GM19099 (cell line): Measurements from ENCODE around the gene OSBPL5.

ENCODE experiments used
- POLR2A ChIP-seq: IDR thresholded peaks from 3 replicates; pipeline ENCODE4 v1.6.1; 2011; ENCODE audit warnings: low read depth; ENCODE audit not compliant: insufficient read length; ENCODE audit errors: extremely low read depth

OSBPL5 gene

DNA sequence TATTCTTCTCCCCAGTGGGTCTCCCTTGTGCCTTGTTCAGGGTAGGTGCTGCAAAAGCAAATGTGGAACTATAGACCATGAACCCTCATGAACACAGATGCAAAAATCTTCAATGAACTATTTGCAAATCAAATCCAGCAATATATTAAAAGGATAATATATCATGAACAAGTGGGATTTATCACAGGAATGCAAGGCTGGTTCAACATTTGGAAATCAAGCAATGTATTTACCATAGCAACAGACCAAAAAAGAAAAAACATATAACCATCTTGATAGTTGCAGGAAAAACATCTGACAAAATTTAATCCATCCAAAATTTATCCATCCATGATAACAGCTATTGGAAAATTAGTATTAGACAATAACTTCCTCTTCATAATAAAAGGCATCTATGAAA lies 11.4 kb upstream of the OSBPL5 start:
- no peak for TF ChIP-seq POLR2A

DNA sequence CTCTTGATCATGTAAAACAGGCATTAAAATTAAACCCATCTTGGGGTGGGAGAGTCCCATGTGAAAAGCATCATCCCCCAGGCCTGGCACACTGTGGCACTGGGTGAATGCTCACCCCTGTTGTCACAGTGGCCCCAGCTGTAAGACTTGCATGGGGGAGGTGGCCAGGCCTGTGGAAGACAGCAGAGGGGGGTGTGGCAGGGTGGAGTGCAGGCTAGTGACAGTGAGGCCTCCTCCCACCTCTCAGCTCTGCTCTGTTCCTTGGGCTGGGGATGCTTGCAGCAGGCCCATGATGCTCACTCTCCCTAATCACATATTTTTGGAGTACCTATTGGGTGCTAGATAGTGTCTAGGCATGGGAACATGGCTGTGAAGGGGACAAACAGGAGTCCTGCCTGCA lies 10.1 kb upstream of the OSBPL5 start:
- no peak for TF ChIP-seq POLR2A

DNA sequence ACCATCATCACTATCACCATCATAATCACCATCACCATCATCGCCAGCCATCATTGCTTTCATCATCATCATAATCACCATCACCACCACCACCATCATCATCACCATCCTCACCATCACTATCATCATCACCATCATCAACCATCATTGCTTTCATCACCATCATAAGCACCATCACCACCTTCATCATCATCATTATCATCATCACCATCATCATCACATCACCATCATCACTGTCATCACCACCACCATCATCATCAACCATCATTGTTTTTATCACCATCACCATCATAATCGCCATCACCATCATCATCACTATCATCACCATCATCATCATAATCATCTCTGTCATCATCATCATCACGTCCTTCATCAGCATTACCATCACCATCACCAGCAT lies 9.3 kb upstream of the OSBPL5 start:
- no peak for TF ChIP-seq POLR2A

DNA sequence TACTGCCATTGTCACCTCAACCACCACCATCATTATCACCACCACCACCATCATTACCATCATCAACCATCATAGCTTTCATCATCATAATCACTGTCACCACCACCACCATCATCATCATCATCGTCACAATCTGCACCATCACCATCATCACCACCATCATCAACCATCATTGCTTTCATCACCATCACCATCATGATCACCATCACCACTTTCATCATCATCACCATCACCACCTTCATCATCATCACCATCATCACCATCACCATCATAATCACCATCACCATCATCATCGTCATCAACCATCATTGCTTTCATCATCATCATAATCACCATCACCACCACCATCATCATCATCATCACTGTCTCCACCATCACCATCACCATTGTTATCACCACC lies 8.7 kb upstream of the OSBPL5 start:
- TF ChIP-seq POLR2A: no peak

DNA sequence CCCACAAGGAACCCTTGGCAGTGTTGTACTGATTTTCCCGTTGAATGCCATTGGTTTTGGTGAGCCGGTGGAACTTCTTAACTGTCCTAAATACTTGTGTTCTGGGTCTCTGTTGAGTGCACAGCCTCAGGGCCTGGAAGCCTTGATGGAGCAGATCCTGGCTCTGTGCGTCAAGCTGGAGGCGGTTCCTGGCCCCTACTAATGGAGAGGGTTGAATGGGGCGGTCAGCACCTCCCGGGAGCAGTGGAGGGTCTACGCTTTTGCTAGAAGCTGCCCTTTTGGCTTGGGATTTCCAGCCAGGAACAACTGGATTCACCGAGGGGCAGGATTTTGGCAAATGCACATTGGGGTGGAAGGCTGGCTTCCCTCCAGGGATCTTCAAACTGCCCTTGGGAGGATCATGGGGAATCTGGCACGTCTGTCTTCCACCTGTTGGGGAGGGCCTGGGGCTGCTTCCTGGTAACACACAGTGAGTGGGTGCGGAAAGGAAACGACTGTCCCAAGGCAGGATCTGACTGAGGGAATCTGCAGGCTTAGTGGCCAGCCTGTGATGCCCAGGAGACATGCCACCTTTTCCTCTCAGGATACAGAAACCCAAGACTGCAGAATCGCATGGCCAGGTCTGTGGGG lies 6.9 kb upstream of the OSBPL5 start:
- no peak for TF ChIP-seq POLR2A

DNA sequence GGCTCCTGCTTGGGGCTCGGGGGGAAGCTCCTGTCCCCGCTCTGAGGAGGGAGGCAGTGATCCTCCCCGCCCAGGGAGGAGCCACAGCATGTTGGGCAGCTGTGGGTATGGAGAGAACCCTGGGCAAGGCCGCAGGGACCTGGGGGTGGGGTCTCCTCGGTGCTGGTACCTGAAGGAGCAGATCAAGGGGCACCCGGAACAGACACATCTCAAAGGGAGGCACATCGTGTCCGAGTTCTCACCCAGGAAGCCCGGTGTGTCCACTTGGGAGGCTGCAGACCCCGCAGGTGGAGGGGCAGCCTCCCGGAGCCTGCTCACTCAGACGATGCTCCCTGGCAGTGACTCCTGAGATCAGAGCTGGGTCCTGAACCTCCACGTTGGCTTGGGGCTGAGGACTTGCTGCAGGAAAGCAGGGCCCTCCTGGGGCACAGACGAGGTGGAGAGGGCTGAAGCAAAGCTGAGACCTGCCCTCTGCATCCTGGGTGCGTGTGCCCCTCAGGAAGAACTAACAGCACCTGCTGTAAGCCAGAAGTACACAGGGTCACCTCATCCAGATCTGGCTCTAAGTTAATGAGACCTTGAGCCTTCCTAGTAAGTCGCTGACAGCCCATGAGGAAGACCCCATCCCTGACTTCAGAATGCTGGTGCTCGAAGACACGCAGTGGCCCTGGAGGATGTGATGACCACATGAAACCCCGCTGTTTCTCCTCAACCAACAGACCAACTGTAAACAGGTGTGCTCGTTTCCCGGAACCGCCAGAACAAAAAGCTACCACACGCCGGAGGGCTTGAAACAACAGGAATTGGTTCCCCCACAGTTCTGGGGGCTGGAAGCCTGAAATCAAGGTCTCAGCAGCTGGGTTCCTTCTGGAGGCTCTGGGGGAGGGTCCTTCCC lies 5.9 kb upstream of the OSBPL5 start:
- no peak for TF ChIP-seq POLR2A

DNA sequence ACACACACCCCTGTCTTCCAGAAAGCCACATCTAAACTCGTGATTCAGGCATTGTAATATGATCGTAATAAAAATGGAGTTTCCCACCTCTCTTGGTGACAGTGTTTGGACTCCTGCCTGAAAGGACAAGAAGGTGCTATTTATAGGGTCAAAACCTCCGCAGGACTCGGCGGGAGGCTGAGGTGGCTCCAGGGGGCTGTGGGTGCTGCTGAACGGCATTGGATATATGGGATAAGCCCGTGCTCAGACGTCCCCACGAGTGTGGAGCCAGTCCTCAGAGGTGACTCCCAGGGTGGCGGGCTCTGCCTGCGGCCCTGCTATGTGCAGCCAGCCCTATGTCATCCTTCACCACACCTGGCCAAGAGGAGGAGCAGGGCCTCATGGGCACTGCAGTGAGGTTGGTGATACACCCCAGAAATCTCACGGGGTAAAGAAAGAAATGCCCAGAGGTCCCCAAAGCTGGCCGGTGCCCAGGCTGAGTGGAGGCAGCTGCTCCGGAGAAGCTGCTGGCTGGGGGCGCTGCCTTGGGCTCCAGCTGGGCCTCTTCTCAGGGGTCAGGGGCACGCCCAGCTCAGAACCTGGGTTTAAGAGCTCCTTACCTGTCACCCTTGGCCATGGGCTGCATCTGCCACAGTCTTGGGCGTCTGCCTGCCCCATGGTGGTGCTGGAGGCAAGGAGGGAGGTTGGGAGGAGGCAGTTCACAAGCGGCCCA lies 5.1 kb upstream of the OSBPL5 start:
- no peak for TF ChIP-seq POLR2A

DNA sequence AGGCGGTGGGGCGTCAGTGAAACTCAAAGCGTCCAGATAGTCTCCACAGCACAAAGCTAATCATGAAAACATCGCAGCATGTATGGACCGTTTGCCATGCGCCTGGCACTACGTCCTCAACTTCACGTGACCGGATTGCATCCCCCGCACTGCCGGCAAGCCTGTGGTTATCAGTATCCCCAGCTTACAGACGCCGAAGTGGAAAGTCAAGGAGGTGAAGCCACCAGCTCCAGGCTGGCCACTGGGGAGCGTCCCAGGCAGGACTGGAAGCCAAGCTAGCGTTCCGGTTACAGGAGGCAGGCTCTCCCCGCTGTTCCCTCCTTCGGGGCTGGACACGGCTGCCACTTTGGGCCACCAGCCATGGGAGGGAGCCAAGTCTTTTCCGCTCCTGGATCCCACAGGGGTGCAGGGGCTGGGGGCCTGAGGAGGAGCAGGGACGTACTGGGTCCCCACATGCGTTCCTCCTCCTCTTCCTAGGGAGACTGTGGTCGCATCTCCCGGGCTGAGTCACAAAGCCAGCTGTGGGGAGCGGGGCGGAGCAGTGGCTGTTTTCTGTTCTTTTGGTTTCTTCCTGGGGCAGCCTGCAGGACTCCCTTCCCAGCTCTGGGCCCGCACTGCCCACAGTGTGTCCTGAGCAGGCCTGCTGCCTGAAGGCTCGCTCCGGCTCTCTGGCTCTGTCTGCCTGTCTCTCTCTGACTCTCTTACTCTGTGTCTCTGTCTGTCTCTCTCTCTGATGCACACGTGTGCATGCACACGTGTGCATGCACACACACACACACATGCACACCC lies 4.3 kb upstream of the OSBPL5 start:
- TF ChIP-seq POLR2A: no peak

DNA sequence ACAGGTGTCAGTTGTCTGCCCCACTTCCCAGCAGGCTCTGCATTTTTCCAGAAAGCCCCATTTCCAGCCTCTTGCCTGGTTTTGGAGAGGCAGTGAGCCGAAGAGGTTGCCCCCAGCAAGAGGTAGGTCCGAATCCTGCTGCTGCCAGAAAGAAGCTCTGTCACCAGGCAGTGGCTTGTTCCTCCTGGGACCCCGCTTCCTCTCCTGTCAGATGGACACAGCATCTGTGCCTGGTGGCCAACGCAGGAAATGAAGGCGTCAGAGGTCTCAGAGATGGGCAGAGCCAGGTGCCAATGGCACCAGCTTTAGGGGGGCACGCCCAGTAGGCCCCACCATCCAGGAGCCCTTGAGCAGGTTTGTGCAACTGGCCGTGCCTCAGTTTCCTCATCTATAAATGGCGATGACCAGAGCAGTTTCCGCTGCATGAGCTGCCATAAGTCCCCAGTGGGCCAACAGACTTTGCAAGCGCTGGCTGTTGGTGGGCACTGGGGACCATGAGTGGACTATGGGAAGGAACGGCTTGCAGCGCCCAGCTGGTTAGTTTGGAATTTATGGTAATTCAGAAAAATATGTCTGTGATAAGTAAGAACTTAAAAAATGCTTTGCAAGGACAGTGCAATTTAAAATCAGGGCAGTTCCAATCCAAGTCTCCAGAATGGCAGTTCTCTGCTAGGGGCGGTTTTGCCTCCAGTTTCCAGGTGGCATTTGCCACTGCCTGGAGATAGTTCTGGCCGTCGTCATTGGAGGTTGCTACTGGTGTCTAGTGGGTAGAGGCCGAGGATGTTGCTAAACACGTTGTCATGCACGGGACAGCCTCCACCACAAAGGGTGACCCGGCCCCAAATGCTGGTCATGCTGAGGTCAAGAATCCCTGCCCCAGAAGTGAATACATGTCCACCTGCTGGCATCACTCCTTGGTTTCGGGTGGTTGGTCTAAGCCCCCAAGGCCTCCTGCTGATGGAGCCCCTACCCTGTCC lies 2.3 kb upstream of the OSBPL5 start:
- TF ChIP-seq POLR2A: no peak

DNA sequence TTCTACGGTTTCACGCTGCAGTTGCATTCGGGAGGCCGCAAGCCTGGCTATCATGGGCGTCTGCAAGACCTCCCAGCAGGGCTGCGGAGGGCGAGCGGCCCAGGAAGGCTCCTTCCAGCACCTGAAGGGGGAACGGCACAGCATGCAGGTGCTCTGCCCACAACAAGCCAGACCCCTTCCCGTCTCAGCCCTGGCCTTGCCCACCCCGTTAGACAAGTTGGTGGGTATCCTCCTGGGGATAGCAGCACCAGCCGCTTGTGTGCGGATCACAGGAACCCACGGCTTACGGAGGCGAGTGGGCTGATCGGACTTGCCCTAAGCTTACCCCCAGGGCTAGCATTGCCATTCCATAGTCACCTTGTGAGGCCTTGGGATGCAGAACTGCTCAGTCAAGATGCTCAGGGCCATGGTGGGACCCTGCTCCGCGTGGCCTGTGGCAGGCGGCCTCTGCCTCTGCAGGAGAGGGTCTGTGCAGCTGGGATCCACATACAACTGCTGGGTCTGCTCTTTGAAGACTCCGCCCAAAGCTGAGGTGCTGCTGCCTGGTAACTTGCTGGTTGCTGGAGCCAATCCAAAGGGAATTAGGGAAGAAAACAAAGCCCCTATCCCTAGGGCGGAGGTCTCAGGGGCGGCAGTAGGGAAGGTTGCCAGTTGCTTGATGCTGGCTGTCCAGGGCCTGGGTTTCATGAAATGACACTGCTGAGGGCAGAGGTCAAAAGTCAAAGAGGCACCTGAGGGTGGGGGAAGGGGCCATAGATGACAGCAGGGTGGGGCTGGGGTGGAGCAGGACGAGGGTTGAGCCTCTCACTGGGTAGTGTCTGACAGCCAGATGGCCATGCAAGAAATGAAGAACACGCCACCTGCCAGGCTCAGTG lies 1.4 kb upstream of the OSBPL5 start:
- TF ChIP-seq POLR2A: no peak

DNA sequence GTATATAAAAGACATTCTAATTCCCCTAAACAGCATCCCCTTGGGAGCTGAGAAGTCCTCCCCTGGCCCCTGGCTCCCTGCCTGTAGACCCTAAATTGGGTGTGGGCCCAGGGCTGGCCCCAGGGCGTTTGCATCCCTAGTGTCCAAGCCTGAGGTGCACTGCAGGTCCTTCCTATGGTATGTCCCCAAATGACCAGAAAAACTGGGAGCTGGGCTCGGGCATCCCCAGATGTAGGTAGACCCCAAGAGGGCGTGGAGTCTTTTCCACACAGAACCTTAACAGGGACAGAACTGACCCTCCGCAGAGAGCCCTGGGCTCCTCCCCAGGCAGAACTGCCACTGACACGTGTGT lies 782 bp upstream of the OSBPL5 start:
- no peak for TF ChIP-seq POLR2A

DNA sequence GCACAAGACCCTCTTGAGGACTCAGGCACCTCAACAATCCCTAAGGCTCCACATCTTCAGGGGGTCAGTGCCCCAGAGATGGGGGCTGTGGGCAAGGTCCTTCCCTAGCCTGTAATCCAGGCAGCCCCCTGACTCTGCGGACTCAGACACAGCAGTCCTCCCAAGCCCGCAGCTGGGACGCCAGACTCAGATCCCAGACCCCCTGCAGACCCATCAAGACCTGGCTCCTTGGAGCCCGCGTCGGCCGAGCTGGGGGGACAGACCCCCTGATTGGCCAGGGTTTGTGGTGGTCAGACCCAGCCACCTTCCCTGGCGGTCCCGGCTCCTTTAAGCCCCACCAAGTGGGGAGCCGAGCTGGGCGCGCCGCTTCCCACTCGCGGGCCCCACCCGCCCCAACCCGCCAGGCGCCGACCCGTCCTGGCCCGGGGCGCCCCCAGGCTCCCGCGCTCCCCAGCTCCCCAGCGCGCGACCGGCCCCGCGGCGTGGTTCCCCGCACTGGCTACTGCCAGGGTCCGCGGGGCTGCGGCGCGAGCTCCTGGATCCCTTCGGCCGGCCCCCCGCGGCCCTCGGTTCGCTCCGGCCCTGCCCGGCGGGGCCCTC lies 458 bp downstream of the OSBPL5 start:
- TF ChIP-seq POLR2A: no peak

DNA sequence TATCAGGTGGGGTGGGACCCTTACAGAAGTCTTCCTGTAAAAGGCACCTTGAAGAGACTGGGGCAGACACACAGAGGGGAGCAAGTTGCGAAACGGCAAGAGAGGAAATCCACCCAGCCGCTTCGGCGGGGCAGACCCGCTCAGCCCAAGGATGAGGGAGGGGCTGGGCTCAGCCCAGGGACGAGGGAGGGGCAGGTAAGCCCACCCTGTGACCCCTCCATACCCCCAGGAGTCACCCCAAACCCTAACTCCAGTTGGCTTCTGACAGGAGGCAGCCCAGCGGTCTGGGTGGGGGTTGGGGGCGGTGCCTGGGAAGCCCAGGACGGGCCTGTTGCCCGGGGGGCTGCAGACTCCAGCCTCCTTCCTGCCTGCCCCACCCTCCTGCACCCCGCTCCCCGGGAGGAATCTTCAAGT lies 965 bp downstream of the OSBPL5 start:
- TF ChIP-seq POLR2A: no peak
